HG03045 (cell line): ENCODE measurements around the gene PPP1R16B.
A peak's percentile ranks its signal among the peaks of the same experiment; 100 is the strongest.

Source experiments
- ATAC-seq: cut with Tn5 transposase; IDR thresholded peaks from one replicate; pipeline ENCODE4 v1.9.1; 2021; ENCODE audit warnings: mild to moderate bottlenecking, moderate library complexity; ENCODE audit not compliant: unreplicated experiment

Gene PPP1R16B

DNA sequence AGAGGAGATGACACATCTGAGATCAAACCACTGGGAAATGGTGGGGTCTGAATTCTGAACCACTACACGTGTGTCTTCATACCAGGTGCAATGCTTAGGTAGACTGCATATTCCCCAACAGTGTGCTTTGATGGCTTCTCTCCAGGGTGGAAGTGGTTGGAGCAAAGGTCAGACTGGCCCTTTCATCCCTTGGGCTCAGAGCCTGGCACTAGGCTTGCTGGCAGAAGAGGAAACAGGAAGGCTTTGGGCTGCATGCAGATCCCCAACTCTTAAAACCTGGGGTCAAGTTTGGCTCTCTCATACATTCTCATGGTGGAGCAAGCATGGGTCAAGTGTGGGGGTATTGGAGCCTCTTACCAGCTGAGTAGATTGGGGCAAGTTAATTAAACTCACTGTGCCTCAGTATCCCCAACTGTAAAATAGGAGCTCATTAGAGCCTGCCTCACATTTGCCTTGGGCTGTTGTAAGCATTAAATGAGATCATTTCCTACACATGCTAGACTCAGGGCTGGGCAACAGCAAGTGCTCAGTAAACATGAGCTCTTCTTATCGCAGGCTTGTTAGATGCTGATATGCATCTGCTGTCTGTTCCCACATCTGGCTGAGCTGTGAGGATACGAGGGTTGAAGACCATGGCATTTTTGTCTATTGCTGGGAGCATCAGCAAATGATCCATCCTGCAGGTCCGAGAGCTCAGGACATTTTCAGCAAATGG is 69.1 kb downstream of the PPP1R16B start:
- no peak for ATAC-seq

DNA sequence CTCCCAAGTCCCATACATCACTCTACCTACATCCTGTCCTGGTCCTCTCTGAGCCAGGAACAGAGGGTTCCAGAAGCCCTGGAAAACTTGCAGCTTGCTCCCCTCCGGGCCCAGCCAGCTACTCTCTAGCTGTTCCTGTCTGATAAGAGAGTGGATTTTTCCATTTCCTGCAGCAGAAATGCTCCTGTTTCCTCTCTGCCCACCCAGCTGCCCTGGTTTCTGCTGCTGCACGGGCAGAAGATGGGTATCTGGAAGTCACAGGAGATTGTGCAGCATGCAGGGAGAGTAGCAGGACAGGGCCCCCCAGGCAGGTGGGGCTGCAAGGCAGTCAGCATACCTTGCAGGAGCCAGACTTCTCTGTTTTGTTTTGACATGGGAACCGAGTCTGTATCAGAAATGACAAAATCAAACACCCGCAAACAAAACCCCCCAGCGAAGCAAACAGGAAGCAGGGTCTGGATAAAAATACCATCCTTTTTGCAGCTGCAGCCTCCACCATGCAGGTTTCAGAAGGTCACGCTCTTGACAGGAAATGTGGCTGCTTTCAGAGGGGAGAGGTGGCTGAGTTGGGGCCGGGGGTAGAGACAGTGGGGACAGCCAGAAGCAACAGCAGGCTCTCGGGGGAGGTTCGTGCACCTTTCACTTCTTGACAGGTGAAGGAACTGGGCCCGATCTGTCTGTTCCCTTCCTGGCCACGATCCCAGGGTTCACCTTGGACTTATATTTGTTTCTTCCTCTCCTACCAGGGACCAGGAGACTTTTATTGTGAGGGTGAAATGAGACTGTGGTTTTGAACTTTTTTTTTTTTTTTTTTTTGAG is 69.9 kb downstream of the PPP1R16B start:
- ATAC-seq: peak; percentile 60

DNA sequence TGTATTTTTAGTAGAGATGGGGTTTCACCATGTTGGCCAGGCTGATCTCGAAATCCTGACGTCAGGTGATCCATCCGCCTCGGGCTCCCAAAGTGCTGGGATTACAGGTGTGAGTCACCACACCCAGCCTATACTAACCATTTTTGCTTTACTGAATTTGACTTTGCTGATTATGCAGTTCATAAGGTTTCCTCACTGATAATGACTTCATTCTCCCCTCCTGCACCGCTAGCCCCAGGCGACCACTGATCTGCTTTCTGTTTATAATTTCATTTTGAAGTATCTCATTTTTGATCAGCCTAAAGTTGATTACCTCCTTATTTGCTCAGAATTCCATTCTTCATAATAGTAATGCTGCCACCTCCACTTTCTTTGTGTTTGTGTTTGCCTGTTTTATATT is 72.0 kb downstream of the PPP1R16B start:
- no peak for ATAC-seq

DNA sequence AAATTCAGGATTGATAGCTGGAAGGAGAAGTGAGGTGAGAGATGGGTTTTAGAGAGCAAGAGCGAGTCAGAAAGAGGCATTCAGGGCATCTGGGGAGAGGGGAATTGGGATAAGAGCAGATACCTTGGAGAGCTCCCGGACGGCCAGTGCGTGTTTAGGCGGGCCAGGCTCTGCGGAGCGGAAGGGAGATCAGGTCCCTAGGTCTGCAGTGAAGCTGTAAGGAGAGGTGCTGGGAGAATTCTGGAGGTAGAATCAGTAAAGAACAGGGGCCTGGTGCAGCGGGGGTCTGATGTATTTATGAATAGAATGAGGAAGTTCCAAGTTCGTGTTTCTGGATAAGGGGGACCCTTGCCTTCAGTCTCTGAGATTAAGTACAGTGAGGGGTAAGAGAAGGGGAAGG is 73.4 kb downstream of the PPP1R16B start:
- ATAC-seq: no peak

DNA sequence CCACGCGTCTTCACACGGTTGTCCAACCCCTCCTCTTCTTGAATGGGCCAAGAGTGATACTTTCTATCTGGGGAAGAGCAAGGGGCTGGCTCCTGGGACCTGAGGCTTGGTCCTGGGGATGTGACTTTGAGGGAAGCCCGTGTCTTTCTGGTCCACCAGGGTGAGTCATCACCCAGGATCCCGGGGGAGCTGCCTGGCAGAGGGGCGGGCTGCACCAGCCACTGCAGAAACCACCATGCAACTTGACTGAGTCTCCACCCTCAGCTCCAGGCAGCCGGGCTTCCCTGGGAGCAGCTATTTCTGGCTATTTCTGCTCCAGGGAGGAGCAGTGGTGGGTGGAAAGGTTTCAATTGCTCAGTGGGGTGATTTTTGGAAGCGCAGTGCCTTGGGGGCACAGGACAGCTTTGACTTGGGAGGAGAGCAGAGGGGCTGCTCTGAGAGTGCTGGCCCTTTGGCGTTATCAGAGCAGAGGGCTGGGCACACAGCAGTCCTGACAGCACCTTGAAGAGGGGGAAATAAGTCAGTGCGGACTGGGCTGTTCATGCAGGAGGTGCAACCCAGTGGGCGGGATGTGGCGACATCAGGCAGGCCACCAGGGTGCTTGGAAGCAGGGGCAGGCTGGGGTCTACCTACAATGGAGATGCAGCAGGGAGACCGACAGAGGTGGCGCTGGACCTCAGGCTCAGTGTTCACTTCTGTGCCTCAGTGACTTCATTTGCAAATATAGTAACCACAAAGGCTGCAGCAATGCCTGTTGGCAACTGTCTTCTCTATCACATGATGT is 75.6 kb downstream of the PPP1R16B start:
- ATAC-seq: no peak

DNA sequence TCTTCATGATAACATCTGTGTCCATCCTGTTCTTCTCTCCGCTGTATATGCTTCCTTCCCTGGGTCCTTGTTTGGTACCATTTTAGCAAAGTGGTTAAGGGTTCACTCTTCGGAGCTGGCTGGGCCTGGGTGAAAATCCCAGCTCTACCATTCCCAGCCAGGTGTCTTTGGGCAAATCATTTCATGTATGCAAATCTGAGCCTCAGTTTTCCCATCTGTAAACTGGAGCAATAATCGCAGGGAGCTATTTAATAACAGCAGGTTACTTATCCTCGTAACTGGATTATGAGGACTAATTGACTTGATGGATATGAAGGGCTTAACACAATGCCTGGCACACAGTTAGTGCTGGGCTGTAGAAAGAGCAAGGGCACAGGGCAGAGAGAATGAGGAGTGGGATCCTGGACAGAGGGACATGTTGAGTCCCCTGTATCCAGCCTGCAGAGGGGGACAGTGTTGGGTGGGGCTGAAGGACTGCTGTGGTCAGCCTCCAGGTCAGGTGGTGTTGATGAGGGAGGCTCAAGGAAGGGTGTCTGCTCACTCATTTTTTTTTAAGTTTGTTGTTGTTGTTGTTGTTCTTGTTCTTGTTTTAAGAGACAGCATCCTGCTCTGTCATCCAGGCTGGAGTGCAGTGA is 76.4 kb downstream of the PPP1R16B start:
- no peak for ATAC-seq

DNA sequence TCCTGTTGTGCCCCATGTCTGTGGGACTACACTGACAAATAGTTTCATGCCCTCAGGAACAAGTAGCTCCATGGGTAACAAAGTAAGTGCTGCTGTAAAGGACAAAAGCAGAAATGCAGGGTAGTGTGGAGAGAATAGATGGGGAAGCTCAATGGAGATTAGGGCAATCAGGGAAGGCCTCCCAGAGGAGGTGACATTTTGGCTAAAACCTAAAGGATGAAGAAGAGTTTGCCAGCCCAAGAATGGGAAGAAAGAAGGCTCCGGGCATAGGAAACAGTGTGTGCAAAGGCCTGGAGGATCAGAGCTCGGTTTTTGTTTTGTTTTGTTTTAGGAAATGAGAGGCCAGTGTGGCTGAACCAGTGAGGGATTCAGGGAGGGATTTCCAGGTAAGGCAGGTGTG is 77.1 kb downstream of the PPP1R16B start:
- no peak for ATAC-seq

DNA sequence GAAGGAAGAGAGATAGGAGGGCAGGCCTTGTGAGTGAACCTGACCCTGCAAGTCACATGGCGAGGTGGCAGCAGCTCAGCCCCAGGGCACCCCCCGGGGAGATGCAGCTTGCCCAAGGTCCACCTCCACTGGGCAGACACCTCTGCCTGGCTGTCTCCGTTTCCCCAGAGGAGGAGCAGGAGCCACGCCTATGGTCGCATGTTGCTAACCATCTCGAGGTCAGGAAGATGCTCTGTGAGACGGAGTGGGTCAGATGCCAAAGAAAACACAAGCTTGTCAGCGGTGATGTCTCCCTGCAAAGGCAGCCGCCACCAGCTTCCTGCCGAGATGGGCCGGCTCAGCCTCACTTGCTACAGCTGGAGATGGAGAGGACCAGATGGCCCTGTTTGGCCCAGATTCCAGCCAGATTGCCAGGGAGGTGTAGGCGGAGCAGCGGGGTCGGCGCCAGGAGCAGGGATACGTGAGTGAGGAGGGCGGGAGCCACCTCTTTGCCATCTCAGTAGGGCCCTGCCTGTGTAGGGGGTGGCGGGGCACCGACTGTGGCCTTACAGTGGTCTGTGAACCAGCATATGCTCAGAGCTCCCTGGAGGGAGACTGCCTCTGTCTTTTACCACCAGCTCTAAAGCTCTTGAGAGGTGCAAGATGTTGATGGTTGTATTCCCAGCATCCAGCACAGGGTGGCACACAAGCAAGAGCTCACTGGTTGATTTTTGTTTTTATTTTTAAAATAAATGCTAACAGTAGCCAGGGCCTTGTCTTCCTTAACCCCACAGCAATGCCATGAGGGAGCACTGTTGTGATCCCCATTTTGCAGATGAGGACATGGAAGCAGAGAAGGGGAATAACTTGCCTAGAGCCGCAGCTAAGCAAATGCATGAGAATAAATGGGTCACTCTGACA is 77.8 kb downstream of the PPP1R16B start:
- ATAC-seq: no peak

DNA sequence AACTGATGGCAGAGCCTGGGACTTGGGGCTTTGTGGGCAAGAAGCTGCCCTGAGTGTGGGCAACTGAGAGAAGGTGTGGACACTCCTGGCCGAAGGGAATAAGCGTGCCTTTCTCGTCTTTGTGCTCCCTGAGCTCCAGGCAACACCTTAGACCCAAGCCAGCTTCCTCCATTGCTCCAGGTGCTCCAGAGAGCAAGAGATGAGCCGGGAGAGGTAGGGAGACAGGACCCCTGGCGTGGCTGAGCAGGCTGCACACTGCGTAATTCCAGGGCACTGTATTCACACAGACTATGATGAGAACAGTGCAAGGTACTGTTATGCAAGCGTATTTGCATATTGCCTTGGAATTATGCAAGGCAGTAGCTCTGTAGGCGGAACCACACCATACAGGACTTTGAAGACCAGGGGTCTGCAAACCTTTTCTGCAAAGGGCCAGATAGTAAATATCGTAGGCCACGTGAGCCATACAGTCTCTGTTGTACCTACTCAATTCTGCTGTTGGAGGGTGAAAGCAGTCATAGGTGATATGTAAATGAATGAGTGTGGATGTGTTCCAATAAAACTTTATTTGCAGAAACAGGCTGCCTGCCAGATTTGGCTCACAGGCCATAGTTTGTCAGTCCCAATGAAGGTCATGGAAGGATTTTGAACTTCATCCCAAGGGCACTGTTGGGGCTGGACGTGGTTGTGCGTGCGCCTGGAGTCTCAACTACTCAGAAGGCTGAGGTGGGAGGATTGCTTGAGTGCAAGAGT is 78.7 kb downstream of the PPP1R16B start:
- ATAC-seq: no peak

DNA sequence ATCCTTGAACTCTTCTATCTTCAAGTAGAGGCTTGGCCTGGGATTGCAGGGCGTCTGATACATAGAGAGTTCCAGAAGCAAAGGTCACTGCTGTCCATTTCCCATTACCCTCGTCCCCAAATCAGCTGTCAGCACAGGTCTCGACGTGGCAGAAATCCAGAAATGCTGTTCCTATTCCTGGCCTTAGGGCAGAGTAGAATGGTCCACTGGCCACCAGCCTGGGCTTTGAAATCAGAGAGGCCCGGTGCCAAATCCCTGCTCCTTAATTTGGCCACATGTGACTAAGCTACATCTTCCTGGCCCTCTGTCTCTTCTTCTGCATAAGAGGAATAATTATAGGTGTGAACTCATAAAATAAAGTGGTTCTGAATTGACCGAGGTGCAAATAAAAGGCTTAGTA is 79.9 kb downstream of the PPP1R16B start:
- no peak for ATAC-seq

DNA sequence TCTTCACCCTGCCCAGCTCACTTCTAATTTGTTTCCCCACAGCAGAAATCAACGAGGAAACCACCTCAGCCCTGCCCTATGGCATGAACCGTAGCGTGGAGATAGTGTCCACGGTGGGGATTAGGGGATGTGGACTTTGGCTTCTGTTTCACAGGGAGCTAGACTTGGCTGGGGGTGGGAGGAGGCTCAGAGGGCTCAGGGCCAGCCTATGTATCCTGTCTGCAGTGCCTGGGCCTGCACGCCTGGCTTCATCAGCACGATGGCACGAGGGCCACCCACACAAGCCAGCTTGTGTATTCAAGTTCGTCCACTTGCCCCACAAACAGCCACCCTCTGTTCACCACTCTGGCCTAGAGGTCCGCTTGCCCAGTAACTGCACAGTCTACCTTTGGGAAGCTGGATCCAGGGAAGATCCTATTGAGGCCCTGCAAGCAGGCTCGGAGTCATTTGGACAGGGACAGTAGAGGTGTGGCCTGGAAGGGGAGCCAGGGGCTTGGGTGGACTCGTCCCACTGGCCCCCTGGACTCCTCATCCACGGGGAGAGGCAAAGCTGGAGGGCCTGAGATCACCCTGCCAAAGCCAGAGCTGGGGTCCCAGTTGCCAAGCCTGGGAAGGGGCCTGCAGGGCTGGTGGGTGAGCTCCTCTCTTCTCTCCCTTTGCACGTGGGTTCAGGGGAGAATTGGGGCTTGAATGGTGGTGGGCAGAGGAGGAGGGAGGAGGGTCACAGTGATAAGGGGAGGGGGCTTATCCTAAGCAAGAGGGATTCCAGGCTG is 82.7 kb downstream of the PPP1R16B start:
- ATAC-seq: no peak

DNA sequence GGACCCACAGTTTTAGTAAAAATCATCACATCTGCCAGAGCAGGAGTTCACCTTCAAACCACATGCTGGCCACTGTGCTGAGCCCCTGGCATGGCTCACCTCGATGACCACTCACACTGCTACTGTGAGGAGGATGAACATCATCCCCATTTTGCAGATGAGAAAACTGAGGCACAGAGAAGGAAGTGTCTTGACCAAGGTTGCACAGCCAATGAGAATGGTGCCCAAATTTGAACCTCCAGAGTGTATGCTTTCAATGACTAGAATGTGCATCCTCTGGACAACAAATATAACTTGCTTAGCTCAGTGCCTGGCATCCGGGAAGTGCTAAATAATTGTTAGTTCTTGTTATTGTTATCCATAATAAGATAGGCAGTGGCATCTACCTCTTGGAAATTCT is 83.6 kb downstream of the PPP1R16B start:
- no peak for ATAC-seq

DNA sequence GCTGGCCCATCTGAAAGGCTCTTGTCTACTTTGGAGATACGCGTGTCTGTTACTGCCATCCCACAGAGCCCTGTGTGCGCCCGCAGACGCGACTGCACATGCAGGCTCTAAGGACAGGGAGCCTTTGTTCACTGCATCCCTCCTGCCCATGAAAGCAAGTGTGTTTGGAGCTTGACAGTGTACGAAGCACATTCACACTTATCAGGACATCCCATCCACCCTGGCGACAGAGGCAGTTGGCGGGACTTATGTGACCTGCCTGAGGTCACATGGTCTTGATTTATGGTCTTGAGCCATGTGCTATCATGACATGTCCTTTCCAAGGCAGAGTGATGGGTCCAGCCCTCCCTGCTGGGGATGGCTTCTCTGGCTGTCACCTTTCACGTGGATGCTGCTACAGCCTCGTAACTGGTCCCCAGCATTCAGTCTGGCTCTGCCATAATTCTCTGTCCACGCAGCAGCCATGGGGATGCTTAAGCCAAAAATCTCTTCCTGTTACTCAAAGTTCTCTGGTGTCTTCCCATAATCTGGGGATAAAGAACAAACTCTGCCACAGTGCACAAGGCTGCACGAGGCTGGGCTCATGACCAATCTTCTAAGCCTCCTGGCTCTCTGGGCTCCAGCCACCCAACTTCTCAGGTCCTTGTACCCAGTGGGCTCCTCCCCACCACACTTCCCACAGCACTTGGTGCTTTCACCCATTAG is 84.4 kb downstream of the PPP1R16B start:
- ATAC-seq: no peak

DNA sequence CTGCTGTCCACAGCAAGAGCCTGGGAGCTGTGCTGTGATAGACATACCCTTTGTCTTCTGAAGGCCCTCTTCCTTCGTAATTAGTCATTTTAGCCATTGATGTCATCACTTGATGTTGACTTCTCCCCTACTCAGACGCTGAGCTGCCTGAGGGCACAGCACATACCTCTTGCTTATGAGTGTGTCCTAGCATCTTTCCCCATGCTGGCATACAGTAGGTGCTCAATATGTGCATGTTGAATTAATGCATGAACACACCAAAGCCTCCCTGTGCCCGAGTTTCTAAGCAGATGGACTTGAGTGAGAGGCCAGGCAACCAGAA is 85.0 kb downstream of the PPP1R16B start:
- no peak for ATAC-seq

DNA sequence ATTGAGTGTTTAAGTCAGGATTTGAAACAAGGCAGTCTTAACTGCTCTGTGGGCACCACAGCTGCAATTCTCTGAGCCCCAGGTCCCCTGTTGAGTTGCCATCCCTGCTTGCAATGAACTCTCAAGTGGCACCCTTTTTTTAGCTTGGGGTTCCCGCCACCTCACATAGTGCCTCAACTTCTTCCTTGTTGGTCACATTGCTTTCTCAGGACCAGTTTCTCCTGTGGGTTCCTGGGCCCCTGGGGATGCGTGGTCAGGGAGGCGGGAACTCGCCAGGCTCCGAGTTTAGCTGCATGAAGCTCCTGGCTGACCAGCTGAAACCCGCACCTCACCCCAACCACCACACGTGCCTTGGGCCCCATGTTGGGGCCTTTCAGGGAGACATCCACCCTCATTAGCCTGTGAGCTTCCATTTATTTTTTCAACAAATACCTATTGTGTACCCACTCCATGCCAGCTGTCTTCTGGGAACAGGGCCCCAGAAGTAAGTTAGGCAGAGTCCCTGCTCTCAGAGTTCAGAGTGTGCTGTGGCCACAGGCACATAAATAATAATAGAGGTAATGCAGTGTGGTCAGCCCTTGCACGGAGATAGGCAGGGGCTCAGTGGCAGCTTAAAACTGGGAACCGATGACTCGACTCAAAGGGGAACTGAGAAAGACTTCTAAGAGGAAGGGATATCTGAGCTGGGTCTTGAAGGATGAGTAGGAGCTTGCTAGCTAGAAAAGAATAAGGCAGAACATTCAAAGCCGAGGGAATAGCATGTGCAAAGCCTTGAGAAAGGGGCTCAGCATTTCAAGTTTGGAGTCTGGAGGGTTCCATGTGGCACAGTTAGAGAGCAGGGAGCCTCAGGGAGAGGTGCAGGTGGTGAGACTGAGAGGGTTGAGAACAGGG is 86.8 kb downstream of the PPP1R16B start:
- peak; percentile 54 for ATAC-seq

DNA sequence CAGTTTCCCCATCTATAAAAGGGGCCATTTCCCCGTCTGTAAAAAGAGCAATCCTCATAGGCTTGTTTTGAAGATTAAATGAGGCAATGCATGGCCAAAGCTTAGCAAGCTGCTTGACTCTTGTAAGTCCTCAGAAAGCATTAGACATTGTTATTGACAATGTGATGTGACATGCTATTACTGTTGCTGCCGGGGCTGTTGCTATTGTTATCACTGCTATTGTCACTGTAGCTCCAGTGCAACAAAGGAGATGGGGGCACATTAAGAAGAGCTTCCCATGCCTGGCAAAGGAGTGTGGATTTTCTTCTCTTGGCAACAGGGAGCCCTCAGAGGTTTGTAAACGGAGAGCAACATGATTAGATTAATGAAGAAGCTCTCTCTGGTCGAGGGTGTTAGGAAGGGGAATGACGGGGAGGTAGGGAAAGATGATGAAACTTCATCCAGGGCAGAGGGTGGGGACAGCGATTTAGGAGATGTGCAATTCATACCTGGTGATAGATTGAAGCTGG is 87.6 kb downstream of the PPP1R16B start:
- peak; percentile 3 for ATAC-seq

DNA sequence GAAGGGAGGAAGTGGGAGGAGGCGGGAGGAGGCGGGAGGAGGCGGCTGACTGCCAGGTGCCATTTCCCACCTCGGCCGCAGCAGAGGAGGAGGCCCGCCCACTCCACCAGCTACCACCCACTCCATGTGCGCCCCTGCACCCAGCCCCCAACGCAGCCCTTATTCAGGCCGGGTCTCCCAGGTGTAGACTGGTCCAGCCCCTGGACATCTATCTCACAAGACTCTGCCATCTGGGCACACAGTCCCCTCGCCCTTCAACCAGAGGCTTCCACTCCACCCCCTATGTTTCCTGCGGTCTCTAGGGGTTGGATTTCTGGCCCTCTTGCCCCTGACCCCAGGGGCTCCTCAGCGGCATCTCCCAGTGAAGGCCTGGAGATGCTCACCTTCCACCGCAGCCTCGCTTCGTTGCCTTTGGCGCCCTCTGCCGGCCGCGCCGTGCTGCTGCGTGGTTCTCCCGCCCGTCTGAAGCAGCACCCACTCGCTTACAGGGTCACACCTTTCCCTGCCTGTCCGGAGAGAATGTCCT is 88.1 kb downstream of the PPP1R16B start:
- peak; percentile 39 for ATAC-seq
